Ovary (tissue), 9 donors: ENCODE measurements around the gene SRRM2. TPM values are rescaled to one million over a fixed set of nuclear protein-coding genes. Genes with fewer than 3 reads are reported as not detected.

ENCODE experiments used
- DNase-seq, 5 donors: peaks; one replicate each; pipeline ENCODE4 v3.0.0-alpha.2; 2019 to 2020
- H3K27ac ChIP-seq, 2 donors: fragments of 200-600 bp; one replicate each; pipeline versions ENCODE4 v1.5.1 to v1.8.0; 2019 to 2022
- H3K27me3 ChIP-seq: fragments of 200-600 bp; one replicate; pipeline ENCODE4 v1.8.0; 2022
- H3K36me3 ChIP-seq: fragments of 200-600 bp; sonication (generic); one replicate; pipeline ENCODE4 v1.5.1; 2019
- H3K4me1 ChIP-seq: one replicate; pipeline ENCODE4 v1.8.1; 2013; ENCODE audit warnings: mild to moderate bottlenecking, moderate library complexity; ENCODE audit not compliant: insufficient read depth
- H3K4me3 ChIP-seq: fragments of 200-600 bp; sonication (generic); one replicate; pipeline ENCODE4 v1.5.1; 2017
- H3K9me3 ChIP-seq, 2 donors: fragments of 200-600 bp in 1 of 2; sonication (generic) in 1 of 2; one replicate each; pipeline versions ENCODE4 v1.5.1 to v1.8.1; 2013 to 2019; ENCODE audit warnings: mild to moderate bottlenecking in 1 of 2, moderate library complexity in 1 of 2
- EP300 ChIP-seq: sonication (generic); formaldehyde crosslinking; IDR thresholded peaks from one replicate; pipeline ENCODE4 v1.6.1; 2017; ENCODE audit warnings: antibody characterized with exemption
- POLR2A ChIP-seq: fragments of 450-650 bp; IDR thresholded peaks from one replicate; pipeline ENCODE4 v1.6.1; 2017; ENCODE audit warnings: antibody characterized with exemption, mild to moderate bottlenecking, moderate library complexity
- WGBS, 3 donors: extraction: QIAGEN DNeasy Blood & Tissue Kit in 1 of 3; methylation state at CpG; one replicate each; pipeline versions ENCODE4 v1.1.5 to v1.1.7; 2013 to 2017; 5-methylcytosine and 5-hydroxymethylcytosine counted together
- intact Hi-C, 4 donors: fragments of 100-400 bp; cut with DNase I; formaldehyde crosslinking; loops; one replicate each; pipeline versions ENCODE4 v1.11.0 to v1.15.1; 2022 to 2023
- polyA plus RNA-seq, 2 donors: library from polyadenylated mRNA; stranded (reverse); fragments of 200-250 nt in 1 of 2; fragments of 350-450 nt in 1 of 2; fragmentation: Illumina TruSeq in 1 of 2; extraction: RNeasy Lipid Tissue Mini Kit (QIAGEN cat#74804) in 1 of 2; gene quantifications; one replicate each; pipeline ENCODE4 v1.2.3, GENCODE V29; 2013 to 2014
- total RNA-seq, 7 donors: library from RNA; depleted of rRNA in 2 of 7; stranded (reverse); fragments of >200 nt in 2 of 7; fragmentation: NEBNext Ultra II Directional in 3 of 7; extraction: Animal tissue kit (Norgen Biotek cat#: 25700) in 3 of 7; gene quantifications; one replicate each; pipeline versions ENCODE4 v1.1.0 to v1.2.4, GENCODE V29; 2016 to 2023
- TF ChIP-seq, protein P1 (sequence below), 3 donors: fragments of 450-650 bp in 2 of 3; fragments of 200-600 bp in 1 of 3; IDR thresholded peaks; one replicate each; pipeline versions ENCODE4 v1.5.1 to v1.8.0; 2016 to 2022; ENCODE audit warnings: antibody characterized with exemption in 3 of 3, mild to moderate bottlenecking in 1 of 3
- donor health status: DM: no; HTN: no; CAD: no; lungs with moderate emphysema.
- donor health status: DM: no; HTN: no; CAD: no.
- donor health status: Bipolar disorder and iron deficiency.
- donor health status: DM: yes; HTN: yes; CAD: no.
- donor health status: DM: no; HTN: no; CAD: no.
- donor health status: DM: yes; HTN: yes; CAD: no.

Gene SRRM2
- total and polyA plus RNA-seq, 9 donors, result 300 to 736 (median 524) TPM

DNA sequence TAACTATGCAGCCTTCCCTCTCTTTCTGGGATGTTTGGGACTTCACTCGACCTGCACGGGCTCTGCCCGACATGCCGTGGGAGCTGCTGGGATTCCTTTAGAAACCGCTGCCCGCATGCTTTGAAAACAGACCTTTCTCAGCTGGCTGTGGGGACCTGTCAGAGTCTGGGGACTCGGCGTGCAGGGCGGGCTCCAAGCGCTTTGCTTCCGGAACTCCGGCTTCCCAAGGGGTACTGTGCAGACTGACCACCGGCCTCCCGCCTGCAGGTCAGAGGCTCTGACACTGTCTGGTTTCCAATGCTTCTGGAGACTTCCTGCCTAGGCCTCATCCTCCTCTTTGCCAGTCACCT is 44.2 kb upstream of the SRRM2 start:
- TF ChIP-seq, protein P1, sequence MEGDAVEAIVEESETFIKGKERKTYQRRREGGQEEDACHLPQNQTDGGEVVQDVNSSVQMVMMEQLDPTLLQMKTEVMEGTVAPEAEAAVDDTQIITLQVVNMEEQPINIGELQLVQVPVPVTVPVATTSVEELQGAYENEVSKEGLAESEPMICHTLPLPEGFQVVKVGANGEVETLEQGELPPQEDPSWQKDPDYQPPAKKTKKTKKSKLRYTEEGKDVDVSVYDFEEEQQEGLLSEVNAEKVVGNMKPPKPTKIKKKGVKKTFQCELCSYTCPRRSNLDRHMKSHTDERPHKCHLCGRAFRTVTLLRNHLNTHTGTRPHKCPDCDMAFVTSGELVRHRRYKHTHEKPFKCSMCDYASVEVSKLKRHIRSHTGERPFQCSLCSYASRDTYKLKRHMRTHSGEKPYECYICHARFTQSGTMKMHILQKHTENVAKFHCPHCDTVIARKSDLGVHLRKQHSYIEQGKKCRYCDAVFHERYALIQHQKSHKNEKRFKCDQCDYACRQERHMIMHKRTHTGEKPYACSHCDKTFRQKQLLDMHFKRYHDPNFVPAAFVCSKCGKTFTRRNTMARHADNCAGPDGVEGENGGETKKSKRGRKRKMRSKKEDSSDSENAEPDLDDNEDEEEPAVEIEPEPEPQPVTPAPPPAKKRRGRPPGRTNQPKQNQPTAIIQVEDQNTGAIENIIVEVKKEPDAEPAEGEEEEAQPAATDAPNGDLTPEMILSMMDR (IDR thresholded peaks at IDR 0.05), result no peak
- TF ChIP-seq POLR2A, result no peak
- TF ChIP-seq EP300, result no peak
- WGBS, 3 donors, result 86 to 92% (median 87%) methylated on average over 14 of the region's 14 CpGs
- H3K27me3 ChIP-seq, result no peaks in the 10 kb centered on the region
- no peaks in the 10 kb centered on the region for H3K9me3 ChIP-seq
- no peak overlapping the region for H3K27ac ChIP-seq
- DNase-seq, result no peak
- intact Hi-C loops, result no loop called here
- no peak overlapping the region for H3K4me3 ChIP-seq
- H3K4me1 ChIP-seq, result no peaks in the 10 kb centered on the region
- H3K36me3 ChIP-seq, result no peaks in the 10 kb centered on the region

DNA sequence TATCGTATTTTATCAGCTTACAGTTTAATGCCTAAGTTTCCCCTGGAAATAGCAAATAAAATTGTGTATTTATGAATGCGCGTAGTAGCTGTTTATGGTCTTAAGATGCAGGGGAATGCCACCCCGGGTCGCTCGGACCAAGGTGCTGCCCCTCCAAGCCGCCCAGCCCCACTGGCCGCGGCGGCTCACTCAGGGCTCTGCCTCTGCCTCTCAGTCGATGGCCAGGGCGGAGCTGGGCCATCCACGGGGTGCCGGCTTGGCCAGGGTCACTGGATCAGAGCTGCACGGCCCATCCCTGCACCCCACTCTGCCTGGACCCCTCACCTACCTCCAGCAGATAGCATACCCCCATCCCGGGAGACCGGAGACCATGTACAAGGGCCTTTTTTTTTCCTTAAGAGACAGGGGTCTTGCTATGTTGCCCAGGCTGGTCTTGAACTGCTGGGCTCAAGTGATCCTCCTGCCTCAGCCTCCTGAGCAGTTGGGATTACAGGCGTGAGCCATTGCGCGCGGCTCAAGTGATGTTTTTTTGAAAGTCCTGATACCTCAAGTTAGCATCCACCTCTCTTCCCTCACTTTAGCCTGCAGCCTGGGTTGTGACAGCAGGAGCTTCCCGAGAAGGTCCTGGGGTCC is 43.4 kb upstream of the SRRM2 start:
- Histone ChIP-seq H3K36me3 (no peaks in the 10 kb centered on the region), H3K9me3 (no peaks in the 10 kb centered on the region), H3K27me3 (no peaks in the 10 kb centered on the region), H3K27ac (no peak overlapping the region), H3K4me1 (no peaks in the 10 kb centered on the region), H3K4me3 (no peak overlapping the region)
- intact Hi-C loops, result no loop called here
- no peak for TF ChIP-seq EP300
- TF ChIP-seq, protein P1 (IDR thresholded peaks at IDR 0.05), result no peak
- no peak for TF ChIP-seq POLR2A
- WGBS, 3 donors, result 91 to 94% (median 94%) methylated on average over 21 to 22 of the region's 22 CpGs
- no peak for DNase-seq

DNA sequence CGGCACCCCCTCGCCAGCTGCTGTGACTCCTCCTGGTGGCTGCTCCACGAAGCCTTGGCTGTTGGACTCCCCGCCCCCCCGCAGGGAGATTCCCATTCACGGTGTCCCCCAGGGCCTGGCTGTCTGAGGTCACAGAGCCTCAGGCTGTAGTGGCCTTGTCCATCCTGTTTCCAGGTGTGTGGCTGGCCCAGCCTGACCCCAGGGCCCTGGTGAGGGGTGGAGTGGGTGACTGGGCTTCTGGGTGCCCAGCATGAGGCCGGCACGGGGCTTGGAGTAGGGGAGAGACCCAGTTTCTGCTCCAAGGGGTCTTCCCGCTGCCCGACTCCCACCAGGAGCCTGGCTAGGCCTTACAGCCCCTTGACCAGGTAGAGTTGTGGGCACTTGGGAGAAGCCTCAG is 42.9 kb upstream of the SRRM2 start:
- TF ChIP-seq EP300 (no peak), POLR2A (no peak)
- TF ChIP-seq, protein P1 (IDR thresholded peaks at IDR 0.05), result no peak
- Histone ChIP-seq H3K9me3 (no peaks in the 10 kb centered on the region), H3K27me3 (no peaks in the 10 kb centered on the region), H3K27ac (no peak overlapping the region), H3K4me3 (no peak overlapping the region), H3K36me3 (no peaks in the 10 kb centered on the region), H3K4me1 (no peaks in the 10 kb centered on the region)
- DNase-seq, result peak in 3 of 5 donors; percentile 15 to 28 (median 16)
- intact Hi-C loops, result no loop called here
- WGBS, 3 donors, result 91 to 92% (median 91%) methylated on average over 10 of the region's 10 CpGs

DNA sequence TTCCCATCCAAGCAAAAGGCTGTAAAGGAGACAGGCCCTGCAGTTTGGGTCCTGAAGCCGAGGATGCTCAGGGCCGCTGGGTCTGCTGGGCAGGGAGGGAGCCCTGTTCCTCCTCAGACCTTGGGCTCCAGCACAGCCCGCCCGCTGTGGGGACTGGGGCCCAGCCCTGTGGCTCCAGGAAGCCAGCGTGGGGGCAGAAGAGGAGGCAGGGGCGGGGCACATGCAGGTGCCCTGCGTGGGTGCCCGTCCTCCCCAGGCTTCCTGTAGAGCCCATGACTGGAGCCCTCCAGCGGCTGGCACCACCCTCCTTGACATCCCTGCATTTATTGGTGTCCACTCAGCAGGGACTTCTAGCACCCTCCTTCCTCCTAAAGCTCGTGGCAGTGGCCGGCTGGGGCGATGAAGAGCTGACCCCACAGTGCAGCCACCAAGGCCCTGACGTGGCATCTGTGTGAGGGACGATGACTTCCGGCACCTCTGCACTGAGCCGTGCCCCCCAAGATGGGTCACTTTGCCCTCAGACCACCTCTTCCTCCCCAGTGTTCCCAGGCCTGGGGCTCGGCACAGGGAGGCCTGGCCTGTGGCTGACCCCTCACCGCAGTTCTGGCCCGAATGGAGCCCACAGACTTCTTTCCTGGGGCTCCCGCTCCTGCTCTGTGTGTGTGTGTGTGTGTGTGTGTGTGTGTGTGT is 42.3 kb upstream of the SRRM2 start:
- Histone ChIP-seq H3K27me3 (no peaks in the 10 kb centered on the region), H3K4me1 (no peaks in the 10 kb centered on the region), H3K4me3 (no peak overlapping the region), H3K9me3 (no peaks in the 10 kb centered on the region), H3K27ac (no peak overlapping the region), H3K36me3 (no peaks in the 10 kb centered on the region)
- WGBS, 3 donors, result 83 to 85% (median 84%) methylated on average over 17 to 20 of the region's 20 CpGs
- intact Hi-C loops, result loop anchor here in 1 of 4 donors (10.0 kb wide), 1 partner anchor 55 kb away; no protein-coding TSS in a partner anchor
- DNase-seq, result peak in 2 of 5 donors; percentile 13
- TF ChIP-seq, protein P1 (IDR thresholded peaks at IDR 0.05), result no peak
- TF ChIP-seq EP300 (no peak), POLR2A (no peak)
